Iris pigment epithelial cell (primary cell): Measurements from ENCODE around the gene FGF1.
"Not testable (repeated sequence)": the region's sequence is repeated elsewhere in the genome, so short reads cannot be mapped to it uniquely, and the experiment has no call there.

Source experiments
- DNase-seq: peaks from one replicate; pipeline ENCODE4 v3.0.0-alpha.2; 2011; ENCODE audit warnings: low read depth

The FGF1 gene

DNA sequence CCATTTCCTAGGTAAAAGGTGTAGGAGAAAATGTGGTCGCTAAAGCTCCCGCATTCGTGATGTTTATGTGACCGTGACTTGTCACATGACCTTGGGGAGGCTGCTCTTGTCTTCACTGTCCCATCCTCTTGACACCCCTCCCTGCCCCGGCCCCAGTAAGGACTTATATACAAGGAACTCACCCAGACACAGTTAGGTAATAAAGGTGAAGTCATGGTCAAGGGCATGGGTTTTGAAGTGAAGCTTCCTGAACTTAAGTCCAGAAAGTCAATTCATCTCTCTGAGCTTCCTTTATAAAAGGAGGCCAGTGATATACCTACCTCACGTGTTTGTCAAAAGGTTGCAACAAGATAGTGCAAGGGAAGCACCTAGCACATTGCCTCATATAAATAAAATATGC is 17.6 kb downstream of the FGF1 start:
- DNase-seq: no peak

DNA sequence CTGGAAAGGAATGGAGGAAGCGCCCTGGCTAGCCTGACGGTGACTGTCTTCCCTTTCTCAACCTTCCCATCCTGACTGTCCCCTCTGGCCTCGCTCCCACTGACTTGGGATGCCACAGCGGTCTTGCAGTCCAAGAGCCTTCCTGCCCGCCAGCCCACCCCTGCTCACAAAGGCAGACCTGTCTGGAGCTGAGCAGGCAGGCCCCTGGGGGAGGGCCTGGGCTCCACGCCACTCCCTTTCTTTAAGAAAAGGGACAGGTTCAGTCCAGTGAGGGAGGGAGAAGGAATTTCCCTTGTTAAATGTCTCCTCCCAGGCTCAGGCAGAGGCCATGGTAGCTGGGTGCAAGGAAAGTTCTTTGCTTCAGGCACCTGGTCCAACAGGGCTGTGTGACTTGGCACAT is 18.1 kb downstream of the FGF1 start:
- DNase-seq: no peak

DNA sequence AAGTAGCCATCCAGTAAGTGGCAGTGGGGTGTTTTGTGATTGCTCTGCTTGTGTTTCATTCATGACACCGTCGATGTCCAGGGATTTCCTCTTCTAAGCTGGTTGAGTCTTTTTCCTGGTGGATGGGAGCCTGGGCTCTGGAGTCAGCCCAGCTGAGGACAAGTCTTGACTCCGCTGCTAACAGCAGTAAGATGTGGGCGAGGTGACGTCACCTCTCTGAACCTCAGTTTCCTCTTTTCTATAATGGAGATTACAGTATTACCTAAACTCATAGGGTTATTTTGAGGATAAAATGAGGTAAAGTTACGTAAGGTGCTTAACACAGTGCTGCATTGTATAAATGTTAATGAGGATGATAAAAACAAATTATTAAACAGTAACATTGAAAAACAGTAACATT is 21.3 kb downstream of the FGF1 start:
- no peak for DNase-seq

DNA sequence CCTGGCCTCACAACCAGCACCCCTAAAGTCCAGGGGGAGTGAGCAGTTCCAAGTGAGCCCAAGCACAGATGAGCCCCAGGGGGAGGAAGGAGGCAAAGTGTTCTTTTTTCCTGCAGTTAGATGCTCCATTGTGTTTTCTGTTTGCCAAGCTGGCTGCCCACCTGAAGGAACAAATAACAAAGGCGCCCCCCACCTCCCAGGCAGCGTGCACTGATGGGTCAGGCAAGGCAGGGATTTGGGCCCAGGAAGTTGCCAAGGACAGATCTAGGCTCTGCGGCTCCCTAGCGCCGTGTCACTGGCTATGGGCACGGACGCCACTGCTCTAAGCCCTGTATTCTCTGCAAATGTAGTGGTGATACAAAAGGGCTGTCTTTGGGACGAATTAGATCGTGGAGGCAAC is 21.8 kb downstream of the FGF1 start:
- DNase-seq: no peak

GRCh38 chr5:142663246-142663645 is 22.6 kb downstream of the FGF1 start:
- DNase-seq: no peak

- no peak for DNase-seq
Observed at GRCh38 chr5:142661957-142662356, 23.9 kb downstream of the FGF1 start.

DNA sequence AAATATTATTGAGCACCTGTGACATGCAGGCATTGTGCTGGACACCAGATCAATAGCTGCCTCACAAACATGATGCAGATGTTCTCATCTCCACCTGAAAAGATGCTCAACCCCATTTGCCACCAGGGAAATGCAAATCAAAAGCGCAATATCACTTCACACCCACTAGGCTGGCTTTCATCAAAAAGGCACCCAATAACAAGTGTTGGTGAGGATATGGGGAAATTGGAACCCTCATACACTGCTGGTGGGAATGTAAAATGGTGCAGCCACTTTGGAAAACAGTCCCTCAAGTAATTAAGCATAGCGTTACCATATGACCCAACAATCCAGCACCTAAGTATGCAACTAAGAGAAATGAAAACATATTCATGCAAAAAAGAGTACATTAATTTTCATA is 24.7 kb downstream of the FGF1 start:
- DNase-seq: no peak

DNA sequence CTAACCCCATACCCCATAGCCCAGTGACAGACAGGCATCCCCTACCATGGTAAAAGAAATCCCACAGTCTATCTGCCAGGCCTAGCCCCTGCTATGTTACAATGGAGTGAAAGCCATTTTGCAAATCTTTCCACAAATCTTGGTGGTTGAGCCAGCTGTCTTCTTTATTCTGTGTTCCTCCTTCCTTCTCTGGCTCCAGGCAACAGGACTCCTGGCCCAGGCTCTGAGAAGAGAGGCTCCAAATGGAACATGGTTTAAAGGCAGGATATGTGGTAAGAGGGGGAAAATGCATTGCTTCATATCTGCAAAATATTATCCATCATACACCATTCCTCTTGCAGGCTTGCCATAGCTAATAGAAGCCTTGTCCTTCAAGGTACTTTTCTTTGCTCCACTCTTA is 25.2 kb downstream of the FGF1 start:
- DNase-seq: no peak

DNA sequence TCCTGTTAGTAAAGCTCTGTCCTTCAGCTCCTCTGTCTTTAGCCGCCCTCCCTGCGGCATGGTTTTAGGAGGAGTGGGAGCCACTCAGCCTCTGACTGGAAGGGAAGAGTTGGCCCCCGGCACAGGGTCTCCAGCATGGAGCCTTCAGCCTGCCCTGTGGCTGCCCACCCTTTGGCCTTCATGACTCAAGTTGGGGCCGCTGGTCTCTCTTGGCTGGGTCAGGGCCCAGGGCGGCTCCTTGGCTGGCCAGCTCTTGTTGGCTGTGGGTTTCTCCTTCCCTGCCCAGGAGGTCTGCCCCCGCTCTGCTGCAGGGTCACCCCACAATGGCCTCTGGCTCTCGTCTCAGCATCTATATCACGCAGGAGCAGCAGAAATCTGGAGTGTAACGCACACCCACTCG is 25.7 kb downstream of the FGF1 start:
- DNase-seq: no peak

DNA sequence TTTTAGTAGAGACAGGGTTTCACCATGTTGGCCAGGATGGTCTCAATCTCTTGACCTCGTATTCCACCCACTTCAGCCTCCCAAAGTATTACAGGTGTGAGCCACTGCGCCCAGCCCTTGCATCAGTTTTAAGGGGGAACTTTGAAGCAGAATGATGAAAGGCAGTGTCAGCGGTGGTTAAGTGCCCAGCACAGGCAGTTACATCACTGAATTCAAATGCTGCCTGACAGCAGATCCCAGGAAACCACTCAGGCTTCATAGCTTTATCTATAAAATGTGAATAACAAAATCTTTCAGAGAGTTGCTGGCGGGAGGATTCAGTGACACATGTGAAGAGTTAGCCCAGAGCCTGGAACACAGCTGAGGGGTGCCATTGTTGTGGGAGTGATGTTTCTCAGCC is 26.5 kb downstream of the FGF1 start:
- no peak for DNase-seq

DNA sequence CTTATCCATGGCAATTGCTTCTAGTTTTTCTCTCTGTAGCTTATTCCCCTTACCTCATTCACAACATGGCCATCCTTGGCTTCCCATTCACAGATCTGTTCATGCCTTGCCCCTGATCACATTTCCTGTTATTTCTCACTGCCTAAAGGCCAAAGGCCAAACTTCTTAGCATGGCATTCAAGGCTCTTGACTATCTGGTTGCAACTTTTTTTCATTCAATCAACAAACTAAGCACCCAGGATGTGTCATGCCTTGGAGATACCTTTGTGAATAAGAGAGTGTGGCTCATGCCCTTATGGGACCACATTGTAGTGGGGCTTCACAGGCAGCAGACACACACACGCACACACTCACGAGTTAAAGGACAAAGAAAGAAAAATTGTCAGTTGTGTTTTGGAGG is 27.6 kb downstream of the FGF1 start:
- DNase-seq: no peak

- DNase-seq: no peak
Observed at GRCh38 chr5:142657446-142657845, 28.4 kb downstream of the FGF1 start.

- peak; percentile 71 for DNase-seq
Observed at GRCh38 chr5:142655339-142656267, 30.3 kb downstream of the FGF1 start.

DNA sequence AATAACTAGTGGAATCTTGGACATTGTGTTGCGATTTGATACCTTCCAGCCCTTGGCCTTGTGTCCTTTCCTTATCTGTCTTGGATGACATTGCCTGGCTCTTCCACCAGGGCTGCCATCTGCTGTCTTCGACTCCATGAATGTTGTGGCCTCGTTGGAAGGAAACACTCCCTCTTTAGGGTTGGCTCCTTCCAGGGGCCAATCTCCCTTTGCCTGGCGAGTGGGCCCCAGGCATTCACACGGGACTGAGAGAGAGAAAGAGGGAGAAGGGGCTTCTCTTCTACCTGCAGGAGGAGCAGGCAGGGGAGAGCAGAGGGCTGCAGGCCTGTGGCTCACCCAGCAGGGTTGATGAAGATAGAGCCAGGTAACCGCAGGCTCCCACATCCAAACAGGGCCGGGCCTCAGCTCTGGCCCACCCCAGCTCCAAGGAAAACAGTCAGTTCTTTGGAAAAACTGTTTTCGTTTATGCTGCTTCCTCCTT is 31.3 kb downstream of the FGF1 start:
- no peak for DNase-seq

- no peak for DNase-seq
Observed at GRCh38 chr5:142653321-142653720, 32.6 kb downstream of the FGF1 start.

DNA sequence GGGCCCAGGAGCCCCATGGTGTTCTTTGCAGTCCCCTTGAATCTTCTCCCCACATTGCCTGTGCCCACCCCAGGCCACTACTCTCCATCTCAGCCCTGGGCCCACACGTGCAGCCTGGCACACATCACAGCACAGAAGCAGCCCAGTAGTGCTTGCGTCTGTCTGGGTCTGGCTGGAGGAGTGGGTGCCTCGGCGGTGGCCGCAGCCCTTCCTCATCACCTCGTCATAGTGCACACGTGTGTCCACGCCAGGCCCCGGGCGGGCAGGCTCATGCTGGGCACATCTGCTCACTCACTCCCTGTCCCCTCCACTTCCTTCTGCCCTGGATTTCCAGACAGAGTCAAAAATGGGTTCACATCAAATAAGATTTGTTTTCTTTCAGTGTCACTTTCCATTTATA is 33.3 kb downstream of the FGF1 start:
- DNase-seq: no peak

DNA sequence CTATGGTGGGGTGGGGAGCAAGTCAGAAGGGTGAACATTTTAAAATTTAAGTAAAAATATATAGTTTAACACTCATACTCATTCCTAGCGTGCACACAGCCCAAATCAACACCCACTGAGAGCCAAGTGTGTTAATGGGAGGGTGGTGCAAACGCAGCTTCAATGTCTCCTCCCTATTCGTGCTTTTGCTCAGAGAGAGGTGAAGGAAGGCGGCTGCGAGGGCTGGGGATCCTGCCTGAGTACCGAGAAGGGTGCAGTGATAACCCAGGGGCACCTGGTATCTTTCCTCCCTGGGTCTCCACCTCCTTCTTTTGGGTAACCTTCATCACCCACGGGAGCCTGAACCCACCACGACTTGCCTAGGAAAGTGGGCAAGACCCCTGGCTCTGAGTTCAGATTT is 35.0 kb downstream of the FGF1 start:
- DNase-seq: no peak

- no peak for DNase-seq
Observed at GRCh38 chr5:142650060-142650459, 35.8 kb downstream of the FGF1 start.

DNA sequence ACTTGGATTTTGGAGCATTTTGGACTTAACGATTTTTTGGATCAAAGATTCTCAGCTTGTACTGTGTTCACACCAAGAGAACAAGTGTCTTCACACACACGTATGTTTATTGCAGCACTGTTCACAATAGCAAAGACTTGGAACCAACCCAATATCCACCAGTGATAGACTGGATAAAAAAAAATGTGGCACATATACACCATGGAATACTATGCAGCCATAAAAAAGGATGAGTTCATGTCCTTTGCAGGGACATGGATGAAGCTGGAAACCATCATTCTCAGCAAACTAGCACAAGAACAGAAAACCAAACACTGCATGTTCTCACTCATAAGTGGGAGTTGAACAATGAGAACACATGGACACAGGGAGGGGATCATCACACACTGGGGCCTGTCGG is 37.8 kb downstream of the FGF1 start:
- DNase-seq: not testable (repeated sequence)

DNA sequence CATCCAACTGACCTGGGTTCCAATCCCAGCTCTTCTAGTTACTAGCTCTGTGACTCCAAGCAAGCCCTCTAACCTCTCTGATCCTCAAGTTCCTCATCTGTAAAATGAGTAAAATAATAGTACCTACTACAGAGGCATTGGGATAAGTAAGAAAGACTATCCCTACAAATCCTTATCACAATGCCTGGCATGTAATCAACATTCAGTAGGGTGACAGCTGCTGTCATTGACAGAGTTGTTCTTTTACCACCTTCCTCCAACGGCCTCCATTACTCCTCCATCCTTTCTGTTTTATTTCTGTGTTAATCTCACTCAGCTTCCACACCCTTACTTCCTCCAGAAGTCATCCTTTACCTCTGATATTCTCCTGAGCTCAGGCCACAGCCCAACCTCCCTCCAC is 40.4 kb downstream of the FGF1 start:
- DNase-seq: no peak

DNA sequence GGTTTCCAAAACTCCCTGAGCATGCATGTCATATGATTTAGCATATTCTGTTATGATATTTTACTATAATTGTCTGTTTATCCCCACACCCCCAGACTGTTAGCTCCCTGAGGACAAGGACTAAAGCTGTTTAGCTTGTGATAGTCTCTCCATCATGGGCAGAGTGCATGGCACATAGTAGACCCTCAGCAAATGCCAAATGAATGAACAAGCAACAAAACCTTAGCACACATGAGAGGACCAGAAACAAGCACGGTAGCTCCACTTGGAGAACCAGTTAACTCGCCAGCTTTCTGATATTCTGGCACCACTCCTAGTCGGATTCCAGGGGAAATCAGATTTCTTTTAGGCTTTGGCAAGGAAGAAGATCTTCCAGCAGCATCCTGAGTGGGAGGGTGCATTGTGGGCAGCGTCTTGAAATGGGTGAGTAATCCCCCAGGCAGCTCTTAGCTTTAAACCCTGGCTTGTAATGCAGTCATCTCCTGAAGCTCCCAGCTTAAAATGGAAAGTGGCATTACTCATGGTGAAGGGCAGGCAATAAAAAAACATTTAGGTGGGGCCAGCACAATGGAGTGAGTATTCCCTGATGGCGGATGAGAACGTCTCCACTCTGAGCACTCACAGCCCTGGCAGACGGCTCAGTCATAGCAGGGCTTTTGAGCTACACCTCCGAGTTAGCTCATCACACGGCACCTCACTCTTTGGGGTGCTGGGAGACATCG is 41.1 kb downstream of the FGF1 start:
- peak; percentile 98 for DNase-seq

GRCh38 chr5:142644127-142644526 is 41.8 kb downstream of the FGF1 start:
- peak; percentile 42 for DNase-seq

DNA sequence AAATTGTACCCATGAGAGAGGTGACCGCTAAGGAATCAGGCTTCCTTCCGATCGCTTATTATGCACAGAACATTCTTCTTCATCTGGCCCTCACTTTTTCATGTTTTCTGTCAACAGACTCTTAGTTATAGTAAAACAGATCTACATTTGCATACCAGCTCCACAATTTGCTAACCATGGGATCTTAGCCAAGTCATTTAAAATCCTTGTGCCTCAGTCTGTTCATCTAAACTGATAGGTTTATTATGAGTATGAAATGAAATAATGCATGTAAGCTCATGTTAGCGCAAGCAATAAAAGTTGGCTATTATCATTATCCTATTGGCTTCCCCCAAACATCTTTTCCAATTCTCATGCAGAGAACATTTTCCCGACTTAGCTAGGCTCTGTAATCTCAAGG is 42.3 kb downstream of the FGF1 start:
- DNase-seq: no peak
